Measurements from ENCODE around the gene NOTCH1.

The NOTCH1 gene

DNA sequence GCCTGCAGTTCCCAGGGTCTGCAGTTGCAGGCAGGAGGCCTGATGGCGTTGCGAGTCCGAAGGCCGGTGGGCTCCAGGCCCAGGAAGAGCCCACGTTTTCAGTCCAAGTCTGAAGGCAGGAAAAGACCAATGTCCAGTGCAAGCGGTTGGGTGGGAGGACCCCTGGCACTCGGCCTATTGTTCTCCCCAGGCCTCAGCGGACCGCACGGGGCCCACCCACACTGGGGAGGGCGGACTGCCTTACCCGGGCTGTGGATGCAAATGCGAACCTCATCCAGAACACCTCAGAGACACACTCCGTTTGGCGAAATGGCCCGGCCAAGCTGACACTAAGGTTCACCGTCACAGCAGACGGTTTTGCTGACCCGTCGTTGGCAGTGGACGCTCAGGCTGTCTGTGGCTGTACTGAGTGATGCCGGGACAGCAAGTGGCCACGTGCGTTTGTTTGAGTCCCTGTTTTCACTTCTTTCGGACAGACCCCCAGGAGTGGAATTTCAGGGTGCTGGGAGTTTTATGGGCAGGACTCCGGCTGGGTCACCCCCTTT, 52.8 kb downstream of the NOTCH1 start:
- no peak for ATAC-seq
- TF ChIP-seq ZFP30 (CRISPR knock-in tag; IDR thresholded peaks at IDR 0.05) (no peak), CSRNP3 (CRISPR knock-in tag; IDR thresholded peaks at IDR 0.05) (no peak), RARB (CRISPR knock-in tag; IDR thresholded peaks at IDR 0.05) (no peak), ISL1 (CRISPR knock-in tag; IDR thresholded peaks at IDR 0.05) (no peak), BACH2 (CRISPR knock-in tag; IDR thresholded peaks at IDR 0.05; ENCODE audit: borderline replicate concordance) (no peak), ZNF8 (CRISPR knock-in tag; IDR thresholded peaks at IDR 0.05) (no peak), POU6F1 (CRISPR knock-in tag; IDR thresholded peaks at IDR 0.05; ENCODE audit: borderline replicate concordance, low read depth) (no peak), GLIS3 (CRISPR knock-in tag; IDR thresholded peaks at IDR 0.05) (no peak), SNAI2 (CRISPR knock-in tag; IDR thresholded peaks at IDR 0.05) (no peak), ZNF565 (CRISPR knock-in tag; conservative IDR thresholded peaks at IDR 0.05; ENCODE audit: low read depth) (no peak), TCF4 (CRISPR knock-in tag; IDR thresholded peaks at IDR 0.05; ENCODE audit: borderline replicate concordance) (no peak), ESRRG (CRISPR knock-in tag; IDR thresholded peaks at IDR 0.05) (no peak)
- TF ChIP-seq, protein P1, sequence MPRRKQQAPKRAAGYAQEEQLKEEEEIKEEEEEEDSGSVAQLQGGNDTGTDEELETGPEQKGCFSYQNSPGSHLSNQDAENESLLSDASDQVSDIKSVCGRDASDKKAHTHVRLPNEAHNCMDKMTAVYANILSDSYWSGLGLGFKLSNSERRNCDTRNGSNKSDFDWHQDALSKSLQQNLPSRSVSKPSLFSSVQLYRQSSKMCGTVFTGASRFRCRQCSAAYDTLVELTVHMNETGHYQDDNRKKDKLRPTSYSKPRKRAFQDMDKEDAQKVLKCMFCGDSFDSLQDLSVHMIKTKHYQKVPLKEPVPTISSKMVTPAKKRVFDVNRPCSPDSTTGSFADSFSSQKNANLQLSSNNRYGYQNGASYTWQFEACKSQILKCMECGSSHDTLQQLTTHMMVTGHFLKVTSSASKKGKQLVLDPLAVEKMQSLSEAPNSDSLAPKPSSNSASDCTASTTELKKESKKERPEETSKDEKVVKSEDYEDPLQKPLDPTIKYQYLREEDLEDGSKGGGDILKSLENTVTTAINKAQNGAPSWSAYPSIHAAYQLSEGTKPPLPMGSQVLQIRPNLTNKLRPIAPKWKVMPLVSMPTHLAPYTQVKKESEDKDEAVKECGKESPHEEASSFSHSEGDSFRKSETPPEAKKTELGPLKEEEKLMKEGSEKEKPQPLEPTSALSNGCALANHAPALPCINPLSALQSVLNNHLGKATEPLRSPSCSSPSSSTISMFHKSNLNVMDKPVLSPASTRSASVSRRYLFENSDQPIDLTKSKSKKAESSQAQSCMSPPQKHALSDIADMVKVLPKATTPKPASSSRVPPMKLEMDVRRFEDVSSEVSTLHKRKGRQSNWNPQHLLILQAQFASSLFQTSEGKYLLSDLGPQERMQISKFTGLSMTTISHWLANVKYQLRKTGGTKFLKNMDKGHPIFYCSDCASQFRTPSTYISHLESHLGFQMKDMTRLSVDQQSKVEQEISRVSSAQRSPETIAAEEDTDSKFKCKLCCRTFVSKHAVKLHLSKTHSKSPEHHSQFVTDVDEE (CRISPR knock-in tag; IDR thresholded peaks at IDR 0.05) = no peak
- TF ChIP-seq, protein P2, sequence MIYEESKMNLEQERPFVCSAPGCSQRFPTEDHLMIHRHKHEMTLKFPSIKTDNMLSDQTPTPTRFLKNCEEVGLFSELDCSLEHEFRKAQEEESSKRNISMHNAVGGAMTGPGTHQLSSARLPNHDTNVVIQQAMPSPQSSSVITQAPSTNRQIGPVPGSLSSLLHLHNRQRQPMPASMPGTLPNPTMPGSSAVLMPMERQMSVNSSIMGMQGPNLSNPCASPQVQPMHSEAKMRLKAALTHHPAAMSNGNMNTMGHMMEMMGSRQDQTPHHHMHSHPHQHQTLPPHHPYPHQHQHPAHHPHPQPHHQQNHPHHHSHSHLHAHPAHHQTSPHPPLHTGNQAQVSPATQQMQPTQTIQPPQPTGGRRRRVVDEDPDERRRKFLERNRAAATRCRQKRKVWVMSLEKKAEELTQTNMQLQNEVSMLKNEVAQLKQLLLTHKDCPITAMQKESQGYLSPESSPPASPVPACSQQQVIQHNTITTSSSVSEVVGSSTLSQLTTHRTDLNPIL (CRISPR knock-in tag; IDR thresholded peaks at IDR 0.05; ENCODE audit: low read depth) = no peak
- TF ChIP-seq, protein P3, sequence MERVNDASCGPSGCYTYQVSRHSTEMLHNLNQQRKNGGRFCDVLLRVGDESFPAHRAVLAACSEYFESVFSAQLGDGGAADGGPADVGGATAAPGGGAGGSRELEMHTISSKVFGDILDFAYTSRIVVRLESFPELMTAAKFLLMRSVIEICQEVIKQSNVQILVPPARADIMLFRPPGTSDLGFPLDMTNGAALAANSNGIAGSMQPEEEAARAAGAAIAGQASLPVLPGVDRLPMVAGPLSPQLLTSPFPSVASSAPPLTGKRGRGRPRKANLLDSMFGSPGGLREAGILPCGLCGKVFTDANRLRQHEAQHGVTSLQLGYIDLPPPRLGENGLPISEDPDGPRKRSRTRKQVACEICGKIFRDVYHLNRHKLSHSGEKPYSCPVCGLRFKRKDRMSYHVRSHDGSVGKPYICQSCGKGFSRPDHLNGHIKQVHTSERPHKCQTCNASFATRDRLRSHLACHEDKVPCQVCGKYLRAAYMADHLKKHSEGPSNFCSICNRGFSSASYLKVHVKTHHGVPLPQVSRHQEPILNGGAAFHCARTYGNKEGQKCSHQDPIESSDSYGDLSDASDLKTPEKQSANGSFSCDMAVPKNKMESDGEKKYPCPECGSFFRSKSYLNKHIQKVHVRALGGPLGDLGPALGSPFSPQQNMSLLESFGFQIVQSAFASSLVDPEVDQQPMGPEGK (CRISPR knock-in tag; IDR thresholded peaks at IDR 0.05; ENCODE audit: borderline replicate concordance) = no peak

- ATAC-seq = no peak
- no peak for TF ChIP-seq ESRRG (CRISPR knock-in tag; IDR thresholded peaks at IDR 0.05)
- TF ChIP-seq POU6F1 (CRISPR knock-in tag; IDR thresholded peaks at IDR 0.05; ENCODE audit: borderline replicate concordance, low read depth) = no peak
- no peak for TF ChIP-seq RARB (CRISPR knock-in tag; IDR thresholded peaks at IDR 0.05)
- no peak for TF ChIP-seq TCF4 (CRISPR knock-in tag; IDR thresholded peaks at IDR 0.05; ENCODE audit: borderline replicate concordance)
- TF ChIP-seq, protein P3 (CRISPR knock-in tag; IDR thresholded peaks at IDR 0.05; ENCODE audit: borderline replicate concordance) = no peak
- TF ChIP-seq ZFP3 (CRISPR knock-in tag; IDR thresholded peaks at IDR 0.05) = no peak
- TF ChIP-seq ZNF565 (CRISPR knock-in tag; conservative IDR thresholded peaks at IDR 0.05; ENCODE audit: low read depth) = no peak
- TF ChIP-seq, protein P2 (CRISPR knock-in tag; IDR thresholded peaks at IDR 0.05; ENCODE audit: low read depth) = no peak
- no peak for TF ChIP-seq ZNF70 (CRISPR knock-in tag; IDR thresholded peaks at IDR 0.05)
- no peak for TF ChIP-seq CSDC2 (CRISPR knock-in tag; IDR thresholded peaks at IDR 0.05)
- TF ChIP-seq TOX (CRISPR knock-in tag; IDR thresholded peaks at IDR 0.05; ENCODE audit: borderline replicate concordance) = no peak
- TF ChIP-seq ISL1 (CRISPR knock-in tag; IDR thresholded peaks at IDR 0.05) = no peak
Measured at GRCh38 chr9:136489731-136490130, 56.1 kb downstream of the NOTCH1 start.

Measured in SK-N-SH treated with all-trans-retinoic acid at 6 μM for 48 hours (cell line).